ENCODE results near the gene MCC.

MCC gene

GRCh38 chr5:113067635-113068344 lies 420.5 kb downstream of the MCC start:
- no peaks in the 10 kb centered on the region for H3K9me3 ChIP-seq (ENCODE audit: control insufficient read depth, low read length)
- H3K27me3 ChIP-seq (replicated peaks; ENCODE audit: control insufficient read depth, insufficient read depth, low read length, poor library complexity, severe bottlenecking): no peaks in the 10 kb centered on the region
- H3K4me3 ChIP-seq (ENCODE audit: insufficient read depth, low read depth, low read length, poor library complexity, severe bottlenecking): no peak overlapping the region
- H3K27ac ChIP-seq (ENCODE audit: insufficient read depth, low read length, poor library complexity, severe bottlenecking): no peak overlapping the region
- H3K36me3 ChIP-seq (ENCODE audit: control insufficient read depth, insufficient read depth, low read length): no peaks in the 10 kb centered on the region
- H3K4me1 ChIP-seq (ENCODE audit: control insufficient read depth, insufficient read depth, low read length, poor library complexity, severe bottlenecking): peaks cover 6% of the 10 kb centered on the region
- DNase-seq: no peak

- no peaks in the 10 kb centered on the region for H3K9me3 ChIP-seq (ENCODE audit: control insufficient read depth, low read length)
- no peak overlapping the region for H3K4me3 ChIP-seq (ENCODE audit: insufficient read depth, low read depth, low read length, poor library complexity, severe bottlenecking)
- H3K27me3 ChIP-seq (replicated peaks; ENCODE audit: control insufficient read depth, insufficient read depth, low read length, poor library complexity, severe bottlenecking): no peaks in the 10 kb centered on the region
- H3K27ac ChIP-seq (ENCODE audit: insufficient read depth, low read length, poor library complexity, severe bottlenecking): no peak overlapping the region
- H3K36me3 ChIP-seq (ENCODE audit: control insufficient read depth, insufficient read depth, low read length): no peaks in the 10 kb centered on the region
- DNase-seq: no peak
- peaks cover 6% of the 10 kb centered on the region for H3K4me1 ChIP-seq (ENCODE audit: control insufficient read depth, insufficient read depth, low read length, poor library complexity, severe bottlenecking)
These were observed 422.6 kb downstream of the MCC start for GRCh38 chr5:113065626-113066025.

- no peak for DNase-seq
- no peak overlapping the region for H3K4me3 ChIP-seq (ENCODE audit: insufficient read depth, low read depth, low read length, poor library complexity, severe bottlenecking)
- H3K9me3 ChIP-seq (ENCODE audit: control insufficient read depth, low read length): no peaks in the 10 kb centered on the region
- no peak overlapping the region for H3K27ac ChIP-seq (ENCODE audit: insufficient read depth, low read length, poor library complexity, severe bottlenecking)
- peaks cover 6% of the 10 kb centered on the region for H3K4me1 ChIP-seq (ENCODE audit: control insufficient read depth, insufficient read depth, low read length, poor library complexity, severe bottlenecking)
- H3K36me3 ChIP-seq (ENCODE audit: control insufficient read depth, insufficient read depth, low read length): no peaks in the 10 kb centered on the region
- no peaks in the 10 kb centered on the region for H3K27me3 ChIP-seq (replicated peaks; ENCODE audit: control insufficient read depth, insufficient read depth, low read length, poor library complexity, severe bottlenecking)
These were observed 423.4 kb downstream of the MCC start for GRCh38 chr5:113064806-113065205.

DNA sequence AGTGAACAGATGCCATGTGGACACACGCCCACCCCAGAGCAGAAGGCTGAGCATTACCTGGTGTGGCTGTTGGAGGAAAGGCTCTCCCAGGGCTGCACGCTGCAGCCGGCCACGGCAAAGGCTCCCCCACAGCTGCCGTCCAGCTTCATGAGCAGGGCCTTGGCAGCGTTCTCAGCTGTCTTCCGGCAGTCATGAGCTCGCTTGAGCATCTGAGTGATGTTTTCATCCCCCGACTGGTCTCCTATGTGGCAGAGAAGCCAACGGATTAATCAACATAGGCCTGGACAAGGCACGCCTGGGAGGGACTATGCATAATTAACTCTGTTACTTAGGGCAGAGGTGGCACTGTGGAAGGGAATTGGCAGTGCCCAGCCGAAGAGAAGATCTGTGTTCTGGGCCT lies 424.3 kb downstream of the MCC start:
- no peak overlapping the region for H3K4me3 ChIP-seq (ENCODE audit: insufficient read depth, low read depth, low read length, poor library complexity, severe bottlenecking)
- no peaks in the 10 kb centered on the region for H3K27me3 ChIP-seq (replicated peaks; ENCODE audit: control insufficient read depth, insufficient read depth, low read length, poor library complexity, severe bottlenecking)
- H3K27ac ChIP-seq (ENCODE audit: insufficient read depth, low read length, poor library complexity, severe bottlenecking): no peak overlapping the region
- no peak for DNase-seq
- peaks cover 6% of the 10 kb centered on the region for H3K4me1 ChIP-seq (ENCODE audit: control insufficient read depth, insufficient read depth, low read length, poor library complexity, severe bottlenecking)
- no peaks in the 10 kb centered on the region for H3K9me3 ChIP-seq (ENCODE audit: control insufficient read depth, low read length)
- no peaks in the 10 kb centered on the region for H3K36me3 ChIP-seq (ENCODE audit: control insufficient read depth, insufficient read depth, low read length)

DNA sequence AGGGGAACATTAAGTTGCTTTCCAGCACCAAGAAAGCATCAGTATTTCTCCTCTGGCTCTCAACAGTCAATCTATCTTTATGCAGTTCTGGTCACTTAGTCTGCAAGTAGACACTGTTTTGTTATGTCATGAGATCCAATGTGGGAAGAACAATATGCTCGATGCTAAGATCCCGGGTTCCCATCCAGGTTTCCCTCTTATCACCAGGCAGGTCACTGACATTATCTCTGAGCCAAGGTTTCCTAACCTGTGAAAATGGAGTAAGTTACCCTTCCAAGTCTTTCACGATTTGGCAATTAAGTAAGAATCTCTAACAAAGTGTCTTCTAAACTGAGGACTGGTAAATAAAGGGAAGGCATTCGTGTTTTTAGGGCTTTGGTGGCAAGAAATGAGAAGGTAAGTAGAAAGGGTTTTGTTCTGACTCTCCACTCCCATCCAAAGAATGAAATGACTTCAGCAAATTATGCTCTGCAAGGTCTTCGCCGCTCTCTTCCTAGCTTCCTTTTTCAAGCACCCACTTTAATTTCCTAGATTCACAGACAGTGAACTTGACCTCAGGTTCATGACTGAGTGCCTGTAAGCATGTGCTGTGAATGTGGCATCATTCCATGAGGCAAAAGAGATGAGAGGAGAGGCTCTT lies 425.3 kb downstream of the MCC start:
- no peaks in the 10 kb centered on the region for H3K36me3 ChIP-seq (ENCODE audit: control insufficient read depth, insufficient read depth, low read length)
- no peaks in the 10 kb centered on the region for H3K9me3 ChIP-seq (ENCODE audit: control insufficient read depth, low read length)
- H3K27me3 ChIP-seq (replicated peaks; ENCODE audit: control insufficient read depth, insufficient read depth, low read length, poor library complexity, severe bottlenecking): no peaks in the 10 kb centered on the region
- no peak overlapping the region for H3K4me3 ChIP-seq (ENCODE audit: insufficient read depth, low read depth, low read length, poor library complexity, severe bottlenecking)
- DNase-seq: no peak
- H3K27ac ChIP-seq (ENCODE audit: insufficient read depth, low read length, poor library complexity, severe bottlenecking): no peak overlapping the region
- peaks cover 6% of the 10 kb centered on the region for H3K4me1 ChIP-seq (ENCODE audit: control insufficient read depth, insufficient read depth, low read length, poor library complexity, severe bottlenecking)

- Histone ChIP-seq H3K9me3 (ENCODE audit: control insufficient read depth, low read length) (no peaks in the 10 kb centered on the region), H3K36me3 (ENCODE audit: control insufficient read depth, insufficient read depth, low read length) (no peaks in the 10 kb centered on the region), H3K27me3 (replicated peaks; ENCODE audit: control insufficient read depth, insufficient read depth, low read length, poor library complexity, severe bottlenecking) (no peaks in the 10 kb centered on the region), H3K4me1 (ENCODE audit: control insufficient read depth, insufficient read depth, low read length, poor library complexity, severe bottlenecking) (peaks cover 6% of the 10 kb centered on the region), H3K4me3 (ENCODE audit: insufficient read depth, low read depth, low read length, poor library complexity, severe bottlenecking) (no peak overlapping the region), H3K27ac (ENCODE audit: insufficient read depth, low read length, poor library complexity, severe bottlenecking) (no peak overlapping the region)
- no peak for DNase-seq
These were observed 426.1 kb downstream of the MCC start for GRCh38 chr5:113061846-113062780.

- Histone ChIP-seq H3K27ac (ENCODE audit: insufficient read depth, low read length, poor library complexity, severe bottlenecking) (no peak overlapping the region), H3K4me1 (ENCODE audit: control insufficient read depth, insufficient read depth, low read length, poor library complexity, severe bottlenecking) (peaks cover 6% of the 10 kb centered on the region), H3K9me3 (ENCODE audit: control insufficient read depth, low read length) (no peaks in the 10 kb centered on the region), H3K27me3 (replicated peaks; ENCODE audit: control insufficient read depth, insufficient read depth, low read length, poor library complexity, severe bottlenecking) (no peaks in the 10 kb centered on the region), H3K36me3 (ENCODE audit: control insufficient read depth, insufficient read depth, low read length) (no peaks in the 10 kb centered on the region), H3K4me3 (ENCODE audit: insufficient read depth, low read depth, low read length, poor library complexity, severe bottlenecking) (no peak overlapping the region)
- DNase-seq: no peak
These were observed 427.7 kb downstream of the MCC start for GRCh38 chr5:113060408-113061025.

DNA sequence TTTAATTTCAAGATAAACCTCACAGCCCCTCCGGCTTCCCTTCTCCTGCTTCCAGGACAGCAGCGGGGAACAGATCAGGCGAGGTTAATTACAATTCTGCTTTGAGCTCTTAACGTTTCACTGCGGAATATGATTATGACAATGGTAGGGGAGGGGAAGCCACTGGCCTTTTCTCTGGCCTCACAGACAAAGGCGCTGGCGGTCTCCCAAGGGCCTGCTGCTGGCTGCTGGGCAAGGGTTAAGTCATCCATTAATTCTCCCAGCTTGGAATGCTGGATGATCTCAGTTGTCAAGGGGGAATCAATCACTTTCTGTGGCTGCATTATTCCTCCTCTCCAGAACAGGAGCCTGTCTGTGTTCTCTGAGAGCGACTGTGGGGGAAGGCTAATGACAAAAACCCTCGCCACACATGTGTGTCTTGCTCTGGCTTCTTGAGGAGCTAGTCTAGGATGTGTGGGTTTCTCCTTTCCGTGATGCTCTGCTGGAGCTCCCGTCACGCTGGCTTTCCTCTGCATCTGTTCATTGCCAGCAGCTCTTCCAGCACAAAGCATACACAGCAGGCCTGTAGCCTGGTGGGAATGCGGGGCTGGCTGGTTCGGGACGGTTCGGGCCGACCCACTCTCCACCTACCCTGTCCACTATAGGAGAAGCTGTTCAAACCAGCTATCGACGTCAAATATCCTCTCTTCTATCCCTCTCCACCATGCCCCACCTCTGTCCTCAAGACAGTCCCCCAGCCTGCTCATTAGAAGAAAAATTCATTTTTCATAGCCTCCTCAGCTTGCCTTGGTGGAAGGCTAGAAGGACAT lies 428.8 kb downstream of the MCC start:
- no peaks in the 10 kb centered on the region for H3K27me3 ChIP-seq (replicated peaks; ENCODE audit: control insufficient read depth, insufficient read depth, low read length, poor library complexity, severe bottlenecking)
- no peak overlapping the region for H3K4me3 ChIP-seq (ENCODE audit: insufficient read depth, low read depth, low read length, poor library complexity, severe bottlenecking)
- H3K4me1 ChIP-seq (ENCODE audit: control insufficient read depth, insufficient read depth, low read length, poor library complexity, severe bottlenecking): peaks cover 6% of the 10 kb centered on the region
- no peak for DNase-seq
- no peaks in the 10 kb centered on the region for H3K9me3 ChIP-seq (ENCODE audit: control insufficient read depth, low read length)
- H3K36me3 ChIP-seq (ENCODE audit: control insufficient read depth, insufficient read depth, low read length): no peaks in the 10 kb centered on the region
- H3K27ac ChIP-seq (ENCODE audit: insufficient read depth, low read length, poor library complexity, severe bottlenecking): no peak overlapping the region

DNA sequence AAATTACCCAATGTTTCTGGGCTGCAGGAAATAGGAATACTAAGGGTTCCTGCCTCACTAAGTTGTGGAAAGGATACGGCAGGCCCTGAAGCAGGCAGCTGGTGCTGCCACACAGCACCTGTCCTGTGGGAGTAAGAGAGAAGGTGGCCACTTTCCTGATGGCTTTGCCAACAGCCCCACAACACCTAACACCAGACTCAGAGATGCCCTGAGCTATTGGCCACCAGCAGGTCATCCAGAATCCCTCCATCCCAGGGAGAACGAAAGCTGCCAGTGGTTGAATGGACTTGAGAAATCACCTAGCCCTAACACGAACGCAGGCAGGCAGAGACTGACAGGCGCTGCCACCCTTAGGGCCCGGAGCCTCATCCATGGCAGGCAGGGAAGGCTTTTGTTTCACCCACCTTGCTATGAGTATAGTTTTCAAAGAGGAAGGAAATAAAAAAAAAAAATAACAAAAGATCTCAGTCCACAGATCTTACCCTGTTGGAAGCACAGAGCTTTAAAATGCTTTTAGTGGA lies 429.5 kb downstream of the MCC start:
- no peaks in the 10 kb centered on the region for H3K36me3 ChIP-seq (ENCODE audit: control insufficient read depth, insufficient read depth, low read length)
- H3K9me3 ChIP-seq (ENCODE audit: control insufficient read depth, low read length): no peaks in the 10 kb centered on the region
- H3K4me3 ChIP-seq (ENCODE audit: insufficient read depth, low read depth, low read length, poor library complexity, severe bottlenecking): no peak overlapping the region
- DNase-seq: no peak
- no peak overlapping the region for H3K27ac ChIP-seq (ENCODE audit: insufficient read depth, low read length, poor library complexity, severe bottlenecking)
- peaks cover 6% of the 10 kb centered on the region for H3K4me1 ChIP-seq (ENCODE audit: control insufficient read depth, insufficient read depth, low read length, poor library complexity, severe bottlenecking)
- no peaks in the 10 kb centered on the region for H3K27me3 ChIP-seq (replicated peaks; ENCODE audit: control insufficient read depth, insufficient read depth, low read length, poor library complexity, severe bottlenecking)
